Neural cell (in vitro differentiated cells): ENCODE data around the gene IFI16. TPM values are rescaled to one million over a fixed set of nuclear protein-coding genes. Genes with fewer than 3 reads are reported as not detected.

ENCODE experiments used
- H2AFZ ChIP-seq: fragments of 200-600, 300-800 bp; sonication (generic), shearing (Covaris generic); 2 replicates; pipeline ENCODE4 v1.6.0; 2014; ENCODE audit warnings: low read depth, mild to moderate bottlenecking, antibody characterized with exemption, low read length, moderate library complexity
- H3F3A ChIP-seq: fragments of 200-600 bp; shearing (Covaris generic); 2 replicates; pipeline ENCODE4 v1.6.1; 2016; ENCODE audit warnings: mild to moderate bottlenecking, moderate library complexity, mixed read lengths, antibody characterized with exemption, low read length; ENCODE audit not compliant: insufficient read depth, poor library complexity, severe bottlenecking
- H3K27ac ChIP-seq: fragments of 200-600, 300-800 bp; sonication (generic), shearing (Covaris generic); 2 replicates; pipeline ENCODE4 v1.5.1; 2014; ENCODE audit warnings: mild to moderate bottlenecking, low read length, moderate library complexity
- H3K27me3 ChIP-seq: fragments of 300-800, 200-600 bp; sonication (generic), shearing (Covaris generic); 2 replicates; pipeline ENCODE4 v1.6.0; 2014; ENCODE audit warnings: mild to moderate bottlenecking, low read depth, low read length, moderate library complexity; ENCODE audit not compliant: insufficient read depth
- H3K36me3 ChIP-seq: fragments of 300-800, 200-600 bp; sonication (generic), shearing (Covaris generic); 2 replicates; pipeline ENCODE4 v1.5.1; 2014; ENCODE audit warnings: mild to moderate bottlenecking, antibody characterized with exemption, low read length, moderate library complexity; ENCODE audit not compliant: insufficient read depth
- H3K4me2 ChIP-seq: fragments of 300-800, 200-600 bp; sonication (generic), shearing (Covaris generic); 2 replicates; pipeline ENCODE4 v1.6.0; 2014; ENCODE audit warnings: mild to moderate bottlenecking, low read length
- H3K4me3 ChIP-seq: fragments of 300-800, 200-600 bp; sonication (generic), shearing (Covaris generic); 2 replicates; pipeline ENCODE4 v1.5.1; 2014; ENCODE audit warnings: mild to moderate bottlenecking, low read length, moderate library complexity
- H3K79me2 ChIP-seq: fragments of 200-600 bp; shearing (Covaris generic); replicated peaks from 2 replicates; pipeline ENCODE4 v1.6.0; 2014; ENCODE audit warnings: mild to moderate bottlenecking, low read length, moderate library complexity; ENCODE audit not compliant: insufficient read depth
- H3K9ac ChIP-seq: fragments of 300-800, 200-600 bp; sonication (generic), shearing (Covaris generic); 2 replicates; pipeline ENCODE4 v1.6.1; 2016; ENCODE audit warnings: mild to moderate bottlenecking, low read length, mixed read lengths
- H3K9me2 ChIP-seq: fragments of 200-600 bp; shearing (Covaris generic); 2 replicates; pipeline ENCODE4 v1.6.1; 2016; ENCODE audit warnings: mild to moderate bottlenecking, low read length, mixed read lengths; ENCODE audit not compliant: insufficient read depth
- H3K9me3 ChIP-seq: fragments of 200-600, 300-800 bp; sonication (generic), shearing (Covaris generic); 2 replicates; pipeline ENCODE4 v1.6.1; 2016; ENCODE audit warnings: mild to moderate bottlenecking, mixed run types, low read length, moderate library complexity, mixed read lengths
- H4K20me1 ChIP-seq: fragments of 200-600 bp; shearing (Covaris generic); 2 replicates; pipeline ENCODE4 v1.6.1; 2016; ENCODE audit warnings: mild to moderate bottlenecking, mixed run types; ENCODE audit not compliant: insufficient read depth
- EP300 ChIP-seq: fragments of 450-650 bp; conservative IDR thresholded peaks from 2 replicates; pipeline ENCODE4 v1.6.1; 2014; ENCODE audit warnings: antibody characterized with exemption, mild to moderate bottlenecking, moderate library complexity; ENCODE audit not compliant: poor library complexity, severe bottlenecking
- EZH2 ChIP-seq: fragments of 200-600, 300-800 bp; shearing (Covaris generic), sonication (generic); IDR thresholded peaks from 2 replicates; pipeline ENCODE4 v1.6.1; 2014; ENCODE audit warnings: antibody characterized with exemption, low read length, borderline replicate concordance, mild to moderate bottlenecking; ENCODE audit not compliant: insufficient read depth, poor library complexity, severe bottlenecking
- MXI1 ChIP-seq: fragments of 450-650 bp; conservative IDR thresholded peaks from 2 replicates; pipeline ENCODE4 v1.6.1; 2014; ENCODE audit warnings: antibody characterized with exemption, mild to moderate bottlenecking; ENCODE audit not compliant: poor library complexity, severe bottlenecking
- POLR2AphosphoS5 ChIP-seq: IDR thresholded peaks from 2 replicates; pipeline ENCODE4 v1.6.1; 2012
- RAD21 ChIP-seq: fragments of 450-650 bp; conservative IDR thresholded peaks from 2 replicates; pipeline ENCODE4 v1.6.1; 2014; ENCODE audit warnings: antibody characterized with exemption, mild to moderate bottlenecking, moderate library complexity
- REST ChIP-seq: IDR thresholded peaks from 2 replicates; pipeline ENCODE4 v1.6.1; 2012; ENCODE audit warnings: borderline replicate concordance
- SMC3 ChIP-seq: fragments of 450-650 bp; conservative IDR thresholded peaks from 2 replicates; pipeline ENCODE4 v1.6.1; 2014; ENCODE audit warnings: antibody characterized with exemption, mild to moderate bottlenecking, moderate library complexity; ENCODE audit not compliant: poor library complexity
- TAF1 ChIP-seq: IDR thresholded peaks from 2 replicates; pipeline ENCODE4 v1.6.1; 2012; ENCODE audit warnings: low read depth
- polyA plus RNA-seq: library from polyadenylated mRNA; depleted of rRNA; stranded (reverse); fragments of >200 nt; gene quantifications from 2 replicates; pipeline ENCODE4 v1.2.3, GENCODE V29; 2014
- TF ChIP-seq, protein P1 (sequence below): fragments of 450-650 bp; IDR thresholded peaks from 2 replicates; pipeline ENCODE4 v1.5.1; 2014; ENCODE audit warnings: antibody characterized with exemption, mild to moderate bottlenecking, moderate library complexity; ENCODE audit not compliant: poor library complexity, severe bottlenecking

IFI16 gene
- polyA plus RNA-seq, 1 donor from 2014 or later, result not detected

- Histone ChIP-seq H3K9ac (no peak overlapping the region), H2AFZ (no peak overlapping the region)
These were observed 71.9 kb downstream of the IFI16 start for GRCh38 chr1:159081626-159082025.

DNA sequence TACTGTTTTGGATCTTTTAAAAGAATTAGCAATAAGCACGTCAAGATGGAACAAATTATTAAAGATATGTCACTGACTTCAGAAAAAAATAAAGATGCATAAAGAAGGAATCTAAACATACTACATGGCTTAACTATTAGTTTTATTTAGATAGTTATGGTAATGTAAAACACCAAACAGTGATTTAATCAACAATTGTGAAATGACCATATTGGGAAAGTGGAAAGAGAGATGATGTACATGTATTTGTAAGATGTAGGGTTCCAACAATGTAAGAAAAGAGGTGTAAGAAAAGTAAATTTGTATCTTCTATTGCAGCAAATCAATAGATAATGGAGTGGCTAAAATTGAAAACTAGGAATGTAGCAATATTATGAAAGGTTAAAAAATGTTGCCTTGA is 73.3 kb downstream of the IFI16 start:
- H3K9me2 ChIP-seq, result no peaks in the 10 kb centered on the region
- no peak overlapping the region for H3K4me3 ChIP-seq
- H4K20me1 ChIP-seq, result no peaks in the 10 kb centered on the region
- H3K9me3 ChIP-seq, result no peaks in the 10 kb centered on the region
- no peak overlapping the region for H3K4me2 ChIP-seq
- H3K9ac ChIP-seq, result no peak overlapping the region
- H3K27me3 ChIP-seq, result no peaks in the 10 kb centered on the region
- H2AFZ ChIP-seq, result no peak overlapping the region
- H3K27ac ChIP-seq, result no peak overlapping the region
- H3K79me2 ChIP-seq, result no peaks in the 10 kb centered on the region
- H3K36me3 ChIP-seq, result no peaks in the 10 kb centered on the region
- H3F3A ChIP-seq, result no peaks in the 10 kb centered on the region
- TF ChIP-seq EZH2 (no peak), RAD21 (no peak), TAF1 (no peak), SMC3 (no peak), REST (no peak), MXI1 (no peak), POLR2AphosphoS5 (no peak)
- TF ChIP-seq, protein P1, sequence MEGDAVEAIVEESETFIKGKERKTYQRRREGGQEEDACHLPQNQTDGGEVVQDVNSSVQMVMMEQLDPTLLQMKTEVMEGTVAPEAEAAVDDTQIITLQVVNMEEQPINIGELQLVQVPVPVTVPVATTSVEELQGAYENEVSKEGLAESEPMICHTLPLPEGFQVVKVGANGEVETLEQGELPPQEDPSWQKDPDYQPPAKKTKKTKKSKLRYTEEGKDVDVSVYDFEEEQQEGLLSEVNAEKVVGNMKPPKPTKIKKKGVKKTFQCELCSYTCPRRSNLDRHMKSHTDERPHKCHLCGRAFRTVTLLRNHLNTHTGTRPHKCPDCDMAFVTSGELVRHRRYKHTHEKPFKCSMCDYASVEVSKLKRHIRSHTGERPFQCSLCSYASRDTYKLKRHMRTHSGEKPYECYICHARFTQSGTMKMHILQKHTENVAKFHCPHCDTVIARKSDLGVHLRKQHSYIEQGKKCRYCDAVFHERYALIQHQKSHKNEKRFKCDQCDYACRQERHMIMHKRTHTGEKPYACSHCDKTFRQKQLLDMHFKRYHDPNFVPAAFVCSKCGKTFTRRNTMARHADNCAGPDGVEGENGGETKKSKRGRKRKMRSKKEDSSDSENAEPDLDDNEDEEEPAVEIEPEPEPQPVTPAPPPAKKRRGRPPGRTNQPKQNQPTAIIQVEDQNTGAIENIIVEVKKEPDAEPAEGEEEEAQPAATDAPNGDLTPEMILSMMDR, result no peak

More at GRCh38 chr1:159081626-159082025, 71.9 kb downstream of the IFI16 start:
- Histone ChIP-seq H3K36me3 (no peaks in the 10 kb centered on the region), H3K4me3 (no peak overlapping the region), H3F3A (no peaks in the 10 kb centered on the region), H3K79me2 (no peaks in the 10 kb centered on the region), H3K9me3 (no peaks in the 10 kb centered on the region), H3K9me2 (no peaks in the 10 kb centered on the region), H3K4me2 (no peak overlapping the region), H3K27me3 (no peaks in the 10 kb centered on the region), H4K20me1 (no peaks in the 10 kb centered on the region), H3K27ac (no peak overlapping the region)
- TF ChIP-seq EZH2, result no peak
- no peak for TF ChIP-seq EP300
- no peak for TF ChIP-seq TAF1
- no peak for TF ChIP-seq REST
- no peak for TF ChIP-seq SMC3
- no peak for TF ChIP-seq POLR2AphosphoS5
- TF ChIP-seq MXI1, result no peak
- TF ChIP-seq RAD21, result no peak
- TF ChIP-seq, protein P1, result no peak
